ENCODE results near the gene SLC20A1.
"Not testable (repeated sequence)": the region's sequence is repeated elsewhere in the genome, so short reads cannot be mapped to it uniquely, and the experiment has no call there.

SLC20A1 gene

DNA sequence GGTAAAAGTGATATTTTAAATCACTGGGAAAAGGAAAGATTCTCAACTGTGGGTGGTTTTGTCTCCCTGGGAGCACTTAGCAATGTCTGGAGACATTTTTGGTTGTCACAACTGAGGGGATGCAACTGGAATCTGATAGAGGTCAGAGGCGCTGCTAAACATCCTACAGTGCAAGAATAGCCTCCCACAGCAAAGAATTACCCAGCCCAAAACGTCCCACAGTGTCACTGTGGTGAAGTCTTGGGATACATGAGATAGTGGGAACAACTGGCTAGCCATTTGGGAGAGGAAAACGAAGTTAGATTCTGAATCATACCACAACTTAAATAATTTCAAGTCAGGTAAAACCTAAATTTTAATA, 38.7 kb downstream of the SLC20A1 start:
- no peak for DNase-seq

DNA sequence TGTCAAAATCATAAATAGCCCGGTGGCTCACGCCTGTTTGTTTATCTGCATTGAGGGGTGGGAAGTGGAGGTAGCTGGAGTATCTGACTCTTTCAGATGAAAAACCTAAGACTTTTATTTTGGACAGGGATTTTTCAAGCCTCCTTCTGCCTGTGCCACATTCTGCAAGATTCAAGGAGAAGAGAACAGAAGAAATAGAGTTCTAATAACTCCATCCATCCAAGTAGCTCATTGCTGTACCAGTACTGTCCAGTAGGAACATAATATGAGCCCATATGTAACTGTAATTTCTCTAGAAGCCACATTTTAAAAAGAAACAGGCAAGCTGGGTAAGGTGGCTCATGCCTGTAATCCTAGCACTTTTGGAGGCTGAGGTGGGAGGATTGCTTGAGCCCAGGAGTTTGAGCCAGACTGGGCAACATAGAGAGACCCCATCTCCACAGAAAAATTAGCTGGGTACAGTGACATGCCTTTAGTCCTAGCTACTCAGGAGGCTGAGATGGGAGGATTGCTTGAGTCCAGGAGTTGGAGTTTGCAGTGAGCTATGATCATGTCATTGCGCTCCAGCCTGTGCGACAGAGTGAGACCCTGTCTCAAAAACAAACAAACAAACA, 39.6 kb downstream of the SLC20A1 start:
- DNase-seq = no peak

DNA sequence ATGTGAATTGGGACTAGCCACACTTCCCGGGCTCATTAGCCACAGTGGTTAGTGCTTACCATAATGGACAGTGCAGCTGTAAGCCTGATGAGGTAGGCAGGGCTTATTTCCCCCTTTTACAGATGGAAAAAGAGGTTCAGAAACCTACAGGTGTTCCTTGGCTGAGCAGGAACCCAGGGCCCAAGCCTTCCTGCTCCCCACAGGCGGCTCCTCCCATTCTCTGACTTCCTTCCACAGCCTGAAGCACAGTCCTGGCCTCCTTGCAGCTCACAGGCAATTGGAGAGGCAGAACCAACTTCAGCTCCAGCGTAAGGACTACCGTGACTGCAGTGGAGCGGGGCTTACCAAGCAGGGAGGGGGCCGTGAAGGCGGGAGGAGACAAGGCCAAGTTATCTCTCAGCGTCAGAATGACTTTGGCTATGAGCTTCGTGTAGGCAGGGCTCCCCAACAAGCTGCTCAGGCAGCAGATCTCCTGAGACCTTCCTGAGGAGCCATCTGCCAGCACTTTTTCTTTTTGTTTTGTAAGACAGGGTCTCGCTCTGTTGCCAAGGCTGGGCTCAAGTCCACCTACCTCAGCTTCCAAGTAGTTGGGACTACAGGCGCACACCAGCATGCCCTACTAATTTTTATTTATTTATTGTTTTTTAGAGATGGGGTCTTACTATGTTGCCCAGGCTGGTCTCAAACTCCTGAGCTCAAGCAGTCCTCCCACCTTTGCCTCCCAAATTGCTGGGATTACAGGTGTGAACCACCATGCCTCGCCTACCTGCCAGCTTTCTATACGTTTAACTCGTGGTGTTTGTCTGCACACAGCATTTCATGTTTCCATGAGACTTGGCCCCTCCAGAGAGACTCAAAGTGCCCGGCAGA, 40.8 kb downstream of the SLC20A1 start:
- DNase-seq = no peak

DNA sequence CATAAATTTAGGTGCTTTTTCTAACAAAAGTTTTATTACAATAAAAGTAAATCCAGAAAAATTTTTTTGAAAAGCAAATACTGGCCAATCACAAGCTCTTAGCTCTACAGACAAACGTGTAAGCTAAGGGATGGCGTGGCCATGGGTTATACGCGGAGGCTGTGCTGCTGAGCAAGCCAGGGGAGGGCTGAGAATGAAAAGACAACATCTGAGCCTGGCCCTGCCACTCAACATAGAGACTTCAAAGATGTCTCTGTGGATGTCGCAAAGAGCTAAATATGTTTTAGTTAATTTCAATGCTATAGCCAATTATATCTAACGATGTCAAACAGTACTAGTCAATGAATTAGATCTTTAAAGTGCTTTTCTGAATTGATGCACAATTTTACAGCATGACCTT, 41.8 kb downstream of the SLC20A1 start:
- no peak for DNase-seq

DNA sequence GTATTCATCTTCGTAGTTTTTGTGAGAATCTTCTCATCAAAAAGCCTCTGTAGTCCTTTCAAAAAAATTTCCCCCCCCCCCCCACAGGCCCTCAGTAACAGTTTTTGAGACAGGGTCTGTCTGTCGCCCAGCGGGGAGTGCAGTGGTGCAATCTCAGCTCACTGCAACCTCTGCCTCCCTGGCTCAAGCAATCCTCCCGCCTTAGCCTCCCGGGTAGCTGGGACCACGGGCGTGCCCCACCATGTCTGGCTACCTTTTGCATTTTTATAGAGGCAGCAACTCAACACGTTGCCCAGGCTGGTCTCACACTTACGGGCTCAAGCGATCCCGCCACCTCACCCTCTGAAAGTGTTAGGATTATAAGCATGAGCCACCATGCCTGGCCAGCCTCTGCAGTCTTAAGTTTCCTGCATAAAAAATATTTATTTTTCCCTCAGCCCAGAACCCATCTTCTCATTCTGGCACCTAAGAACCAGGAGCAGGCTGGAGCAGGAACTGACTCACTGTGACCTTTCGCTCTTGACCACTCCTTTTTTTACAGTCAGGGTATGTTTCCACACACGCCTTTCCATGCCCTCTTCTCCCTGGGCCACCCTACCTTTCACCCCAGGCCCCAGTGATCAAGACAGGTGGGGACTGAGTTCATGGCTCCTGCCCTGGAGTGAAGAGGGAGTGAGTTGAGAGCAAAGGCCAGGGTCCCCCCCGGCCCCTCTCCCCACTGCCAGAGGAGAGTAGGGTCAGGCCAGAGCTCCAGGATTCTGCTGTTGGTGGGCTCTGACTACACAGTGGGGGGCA, 42.5 kb downstream of the SLC20A1 start:
- no peak for DNase-seq

DNA sequence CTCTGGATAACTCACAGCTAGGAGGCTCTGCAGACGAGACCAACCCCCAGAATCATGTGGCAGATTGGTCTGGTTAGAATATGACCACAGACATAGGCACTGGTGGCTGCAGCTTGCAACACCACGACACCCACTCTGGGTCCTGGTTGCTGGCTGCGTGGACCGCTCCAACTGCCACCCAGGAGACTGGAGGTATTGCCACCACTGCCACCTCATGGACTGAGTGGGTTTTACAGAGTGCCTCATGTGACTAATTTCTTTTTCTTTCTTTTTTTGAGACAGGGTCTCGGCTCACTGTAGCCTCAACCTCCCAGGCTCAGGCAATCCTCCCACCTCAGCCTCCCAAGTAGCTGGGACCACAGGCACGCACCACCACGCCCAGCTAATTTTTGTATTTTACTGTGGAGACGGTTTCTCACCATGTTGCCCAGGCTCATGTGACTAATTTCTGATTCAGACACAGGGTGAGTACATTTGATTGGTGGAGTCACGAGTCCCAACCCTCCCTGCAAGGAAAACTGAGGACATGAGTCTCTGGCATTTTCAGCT, 45.2 kb downstream of the SLC20A1 start:
- DNase-seq = peak; percentile 58

DNA sequence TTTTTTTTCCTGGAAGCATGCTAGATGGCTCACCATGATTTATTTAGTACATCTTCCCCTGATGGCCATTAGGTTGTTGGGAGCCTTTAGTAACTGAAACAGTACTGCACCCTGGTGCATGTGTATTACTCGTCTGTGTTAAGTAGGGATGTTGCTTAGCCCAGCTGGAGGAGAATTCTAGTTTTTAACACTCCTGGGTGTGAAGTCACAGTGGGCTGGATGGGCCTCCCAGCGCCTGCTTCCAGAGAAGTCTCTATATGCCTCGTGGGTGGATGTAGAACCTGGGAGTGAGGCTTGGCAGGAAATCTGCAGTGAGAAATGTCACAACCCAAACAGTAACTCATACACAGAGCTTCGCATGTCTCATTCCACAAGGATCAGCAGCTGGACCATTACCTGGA, 46.1 kb downstream of the SLC20A1 start:
- DNase-seq = no peak

DNA sequence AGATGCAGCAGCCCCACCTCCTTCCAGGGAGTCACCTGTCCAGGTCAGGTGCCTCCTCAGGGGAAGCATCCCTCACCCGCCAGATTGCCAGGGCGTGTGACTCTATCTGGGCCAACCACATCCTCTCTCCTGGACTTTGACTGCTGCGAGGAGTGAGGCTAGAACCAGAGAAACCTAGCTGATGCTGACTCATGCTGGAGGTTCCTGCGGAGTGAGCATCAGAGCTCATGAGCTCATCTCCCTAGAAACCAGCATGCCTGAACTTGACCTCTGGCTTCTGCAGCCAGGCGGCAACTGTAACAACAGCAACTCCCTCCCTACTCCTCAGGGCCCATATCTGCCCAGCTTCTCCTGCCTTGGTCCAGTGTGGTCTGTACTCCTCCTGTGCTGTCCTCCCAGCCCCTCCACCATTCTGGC, 46.8 kb downstream of the SLC20A1 start:
- DNase-seq = peak; percentile 45

DNA sequence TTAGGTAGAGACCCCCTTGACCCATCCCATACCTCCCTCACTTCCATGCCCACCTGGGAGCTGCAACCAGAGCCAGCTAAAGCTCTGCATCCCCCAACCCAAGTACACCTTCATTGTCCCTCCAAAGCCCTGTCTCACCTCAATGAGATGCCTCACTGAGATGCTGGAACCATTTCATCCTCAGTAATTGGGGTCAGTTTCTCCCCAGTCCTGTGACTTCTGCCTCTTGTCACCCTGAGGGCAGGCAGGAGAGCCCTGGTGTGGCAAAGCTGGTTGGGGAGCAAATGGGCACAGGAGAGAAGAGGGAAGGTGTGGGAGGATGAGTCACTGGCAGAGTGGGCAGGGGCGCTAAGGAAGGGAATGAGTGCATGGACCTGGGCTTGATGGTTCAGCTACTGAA, 47.2 kb downstream of the SLC20A1 start:
- DNase-seq = no peak

DNA sequence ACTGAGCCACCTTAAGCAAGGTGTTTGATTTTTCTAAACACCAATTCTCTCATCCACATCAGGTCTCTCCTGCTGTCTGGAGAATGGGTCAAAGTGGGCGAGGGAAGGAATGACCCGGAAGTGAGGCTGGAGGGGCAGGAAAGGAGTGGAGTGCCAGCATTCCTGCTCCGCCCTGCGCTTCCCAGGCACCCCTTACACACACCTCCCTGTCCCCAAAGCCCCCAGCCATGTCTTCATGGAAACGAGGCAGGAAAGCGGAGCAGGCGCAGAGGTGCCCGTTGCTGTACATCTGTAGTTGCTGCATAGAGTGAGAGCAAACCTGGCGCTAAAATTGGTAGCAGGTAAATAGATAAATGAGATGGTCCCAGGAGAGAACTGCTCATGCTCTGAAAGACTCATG, 47.9 kb downstream of the SLC20A1 start:
- no peak for DNase-seq

DNA sequence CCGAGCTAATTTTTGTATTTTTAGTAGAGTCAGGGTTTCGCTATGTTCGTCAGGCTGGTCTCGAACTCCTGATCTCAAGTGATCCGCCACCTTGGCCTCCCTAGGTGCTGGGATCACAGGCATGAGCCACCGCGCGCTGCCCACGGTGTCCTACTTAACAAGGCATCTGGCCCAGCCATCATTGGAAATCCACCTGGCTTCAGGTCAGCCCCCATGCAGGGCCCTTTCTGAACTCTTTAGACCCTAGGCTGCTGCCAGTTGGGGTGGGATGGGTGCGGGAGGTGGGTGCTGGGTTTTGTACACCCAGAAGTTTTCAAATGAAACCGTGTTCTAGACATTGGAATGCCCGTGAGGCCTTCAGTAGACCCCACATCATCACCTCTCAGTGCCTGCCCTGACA, 48.4 kb downstream of the SLC20A1 start:
- no peak for DNase-seq

DNA sequence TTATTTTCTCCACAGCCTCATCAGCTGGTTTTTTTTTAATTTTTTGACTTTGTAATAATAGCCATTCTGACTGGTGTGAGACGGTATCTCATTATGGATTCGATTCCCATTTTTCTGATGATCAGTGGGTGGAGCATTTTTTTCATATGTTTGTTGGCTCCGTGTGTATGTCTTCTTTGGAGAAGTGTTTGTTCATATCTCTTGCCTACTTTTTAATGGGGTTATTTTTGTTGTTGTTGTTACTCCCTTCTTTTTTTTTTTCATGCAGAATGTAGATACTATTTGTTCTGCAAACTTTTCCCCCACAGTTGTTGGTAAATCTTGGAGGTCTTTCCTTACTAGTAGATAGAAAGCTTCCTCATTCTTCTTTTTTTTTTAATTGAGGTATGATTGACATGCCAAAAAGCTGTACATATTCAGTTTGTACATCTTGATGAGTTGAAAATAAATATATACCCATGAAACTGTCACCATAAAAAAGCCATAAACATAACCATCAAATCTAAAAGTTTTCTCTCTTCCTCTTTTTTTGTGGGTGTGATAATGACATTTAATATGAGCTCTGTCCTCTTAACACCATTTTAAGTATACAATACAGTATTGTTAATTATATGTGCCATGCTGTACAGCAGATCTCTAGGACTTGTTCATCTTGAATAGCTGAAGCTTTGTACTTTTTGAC, 53.2 kb downstream of the SLC20A1 start:
- no peak for DNase-seq

DNA sequence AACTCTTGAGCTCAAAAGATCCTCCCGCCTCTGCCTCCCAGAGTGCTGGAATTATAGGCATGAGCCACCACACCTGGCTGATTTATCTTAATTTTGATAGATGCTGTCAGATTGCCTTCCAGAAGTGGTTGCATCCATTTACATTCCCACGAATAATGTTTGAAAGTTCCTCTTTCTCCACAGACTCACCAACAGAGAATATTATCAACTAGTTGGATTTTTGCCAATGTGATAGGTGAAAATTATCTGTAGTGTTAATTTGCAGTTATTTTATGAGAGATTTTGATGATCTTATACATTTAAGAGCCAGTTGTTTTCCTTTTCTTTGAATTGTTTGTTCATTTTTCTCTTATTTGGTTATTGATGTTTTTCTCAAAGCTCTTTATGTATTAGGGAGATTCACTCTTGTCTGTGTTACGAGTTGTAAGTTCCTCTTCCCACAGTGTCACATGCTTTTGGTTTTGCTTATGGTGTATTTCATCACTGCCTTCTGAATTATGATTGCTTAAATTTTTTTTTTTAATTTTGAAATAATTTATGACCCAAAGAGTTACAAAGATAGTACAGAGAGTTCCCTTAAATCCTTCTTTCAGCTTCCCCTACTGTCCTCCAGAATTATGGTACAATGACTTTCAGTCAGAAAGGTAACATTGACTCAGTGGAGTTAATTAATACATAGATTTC, 54.4 kb downstream of the SLC20A1 start:
- no peak for DNase-seq

DNA sequence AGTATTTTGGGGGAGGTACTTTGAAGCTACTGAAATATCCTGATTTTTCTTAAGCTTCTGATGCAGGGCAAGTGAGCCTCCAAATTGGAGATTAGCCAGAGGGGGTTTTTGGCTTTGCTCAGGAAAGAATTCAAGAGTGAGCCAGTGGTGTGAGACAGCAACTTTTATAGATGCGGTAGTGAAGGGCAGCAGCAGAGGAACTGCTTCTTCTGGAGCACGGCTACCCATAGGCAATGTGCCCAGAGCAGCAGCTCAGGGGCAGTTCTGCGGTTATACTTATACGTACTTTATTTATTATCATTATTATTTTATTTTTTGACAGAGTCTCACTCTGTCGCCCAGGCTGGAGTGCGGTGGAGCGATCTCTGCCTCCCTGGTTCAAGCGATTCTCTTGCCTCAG, 55.3 kb downstream of the SLC20A1 start:
- peak; percentile 3 for DNase-seq

DNA sequence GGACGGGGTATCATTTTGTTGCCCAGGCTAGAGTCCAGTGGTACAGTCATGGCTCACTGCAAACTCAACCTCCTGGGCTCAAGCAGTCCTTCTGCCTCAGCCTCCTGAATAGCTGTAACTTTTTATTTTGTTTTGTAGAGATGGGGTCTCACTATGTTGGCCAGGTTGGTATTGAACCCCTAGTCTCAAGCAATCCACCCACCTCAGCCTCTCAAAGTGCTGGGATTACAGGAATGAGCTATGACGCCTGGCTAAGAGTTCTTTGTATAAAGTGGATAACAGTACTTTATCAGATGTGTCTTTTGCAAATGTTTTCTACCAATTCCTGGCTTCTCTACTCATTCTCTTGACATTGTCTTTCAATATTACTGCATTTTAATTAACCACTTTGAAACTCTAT, 57.9 kb downstream of the SLC20A1 start:
- no peak for DNase-seq

DNA sequence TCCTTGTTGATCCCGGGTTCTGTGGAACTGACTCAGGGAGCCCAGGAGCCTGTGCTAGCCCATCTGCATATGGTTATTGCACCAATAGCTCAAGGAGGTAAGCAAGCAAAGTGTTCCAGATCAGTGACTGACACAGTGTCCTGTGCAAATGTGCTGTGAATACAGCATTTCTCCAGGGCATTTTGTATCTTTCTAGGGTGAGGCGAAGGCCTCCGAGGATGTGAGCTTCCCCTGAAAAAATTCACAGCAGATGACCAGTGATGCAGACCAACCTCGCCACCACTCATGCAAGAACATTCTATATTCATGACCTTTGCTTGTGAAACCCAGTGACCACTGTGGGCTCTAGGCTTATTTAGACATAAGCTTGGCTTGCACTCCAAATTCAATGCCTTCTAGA, 59.8 kb downstream of the SLC20A1 start:
- DNase-seq = peak; percentile 11

DNA sequence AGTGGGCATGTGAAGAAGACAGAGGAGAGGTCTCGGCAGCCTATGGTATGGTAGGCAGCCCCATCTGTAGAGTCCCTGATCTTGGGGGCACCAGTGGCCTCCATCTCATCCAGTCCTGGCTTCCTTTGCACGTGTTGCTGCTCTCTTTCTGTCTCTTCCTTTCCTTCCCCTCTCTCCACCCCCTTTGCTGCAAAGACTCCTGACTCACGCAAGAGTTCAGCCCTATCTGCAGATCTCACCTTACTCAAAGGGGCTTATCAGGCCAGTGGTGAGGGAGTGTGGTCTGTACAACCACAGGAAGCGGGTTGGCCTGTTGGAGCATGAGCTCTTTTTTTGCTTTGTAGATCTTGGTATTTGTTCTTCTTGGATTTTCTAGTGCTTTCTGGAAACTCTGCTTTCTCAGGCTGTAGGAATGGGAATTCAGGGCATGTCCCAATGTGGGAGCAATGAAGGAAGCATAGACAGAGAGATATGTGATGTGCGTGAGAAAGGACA, 60.5 kb downstream of the SLC20A1 start:
- peak; percentile 32 for DNase-seq

DNA sequence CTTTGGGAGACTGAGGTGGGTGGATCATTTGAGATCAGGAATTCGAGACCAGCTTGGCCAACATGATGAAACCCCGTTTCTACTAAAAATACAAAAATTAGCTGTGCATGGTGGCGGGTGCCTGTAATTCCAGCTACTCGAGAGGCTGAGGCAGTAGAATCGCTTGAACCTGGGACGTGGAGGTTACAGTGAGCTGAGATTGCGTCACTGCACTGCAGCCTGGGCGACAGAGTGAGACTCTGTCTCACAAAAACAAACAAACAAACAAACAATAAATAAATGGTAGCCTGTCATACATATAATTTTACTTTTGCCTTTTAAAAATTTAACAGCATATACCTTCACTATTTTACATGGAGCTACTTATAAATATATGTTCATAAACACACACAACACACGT, 61.2 kb downstream of the SLC20A1 start:
- DNase-seq = not testable (repeated sequence)

DNA sequence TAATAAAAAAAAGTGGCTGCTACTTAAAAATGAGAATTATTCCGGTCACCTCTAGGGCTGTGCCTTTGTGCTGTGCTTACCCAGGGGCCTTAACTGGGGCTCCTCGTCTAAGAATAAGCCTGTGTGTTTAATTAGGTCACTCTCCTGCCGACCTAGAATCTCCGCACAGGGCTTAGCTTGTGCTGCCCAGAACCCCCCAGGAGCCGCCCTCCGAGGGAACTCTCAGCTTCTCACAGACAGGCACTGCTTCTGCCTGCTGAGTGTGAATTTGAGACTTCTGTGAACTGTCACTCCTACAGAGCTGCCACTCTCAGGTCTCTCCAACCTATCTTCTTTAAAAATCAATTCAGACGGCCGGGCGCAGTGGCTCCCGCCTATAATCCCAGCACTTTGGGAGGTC, 63.2 kb downstream of the SLC20A1 start:
- DNase-seq = no peak

DNA sequence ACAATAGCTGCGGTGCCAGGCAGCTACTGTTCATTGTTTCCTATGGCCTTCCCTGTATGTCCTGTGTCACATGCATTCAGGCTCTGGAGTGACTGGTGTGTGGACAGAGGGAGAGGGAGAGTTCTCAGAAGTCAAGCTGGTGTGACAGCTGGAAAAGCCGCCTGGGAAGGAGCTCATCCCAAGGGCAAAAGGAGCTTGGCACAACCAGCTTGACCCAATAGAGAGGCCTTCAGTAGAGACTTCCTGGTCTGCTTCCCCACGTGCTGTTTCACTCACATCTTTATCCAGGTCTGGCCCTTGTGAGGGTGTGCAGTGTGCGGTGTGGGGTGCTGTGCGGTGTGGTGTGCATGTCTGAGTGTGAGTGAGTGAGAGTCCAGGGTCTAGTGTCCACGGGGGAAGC, 64.0 kb downstream of the SLC20A1 start:
- no peak for DNase-seq

DNA sequence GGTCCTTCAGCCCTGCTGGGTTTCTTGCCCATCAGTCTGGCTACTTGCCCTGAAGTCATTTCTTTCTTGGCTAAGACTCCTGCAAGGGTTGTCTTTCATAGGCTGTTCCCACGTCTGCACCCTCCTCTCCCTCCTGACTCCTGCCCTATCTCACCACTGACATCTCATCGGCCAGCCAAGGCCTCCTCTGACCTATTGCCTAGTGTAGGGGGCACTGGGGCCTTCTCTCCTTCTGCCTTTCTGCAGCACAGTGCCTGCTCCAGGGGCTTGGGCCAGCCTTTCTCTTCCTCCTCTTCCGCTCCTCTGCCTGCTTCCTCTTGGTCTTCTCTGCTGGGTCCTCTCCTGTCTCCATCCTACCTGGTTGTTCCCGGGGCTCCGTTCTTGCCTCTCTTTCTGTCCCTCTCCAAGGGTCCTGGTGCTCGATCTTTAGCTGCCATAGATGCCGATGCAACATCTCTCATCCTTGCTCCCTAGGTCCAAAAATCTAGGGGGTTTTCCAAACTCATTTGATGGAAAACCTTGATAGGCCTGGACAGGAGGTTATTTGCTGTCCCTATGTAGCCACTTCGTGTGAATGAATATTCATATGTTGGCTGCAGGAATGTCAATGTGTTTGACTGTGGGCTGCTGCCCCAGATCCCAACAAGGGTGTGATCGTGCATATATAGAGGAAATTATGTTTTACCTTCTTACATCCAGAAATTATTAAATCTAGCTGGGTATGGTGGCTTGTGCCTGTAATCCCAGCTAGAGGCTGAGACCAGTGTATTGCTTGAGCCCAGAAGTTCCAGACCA, 65.4 kb downstream of the SLC20A1 start:
- no peak for DNase-seq
